Lower lobe of right lung (tissue), 2 donors: Measurements from ENCODE around the gene ZNF821. TPM values are rescaled to one million over a fixed set of nuclear protein-coding genes. Genes with fewer than 3 reads are reported as not detected.
"Not testable (repeated sequence)": the region's sequence is repeated elsewhere in the genome, so short reads cannot be mapped to it uniquely, and the experiment has no call there.

Experiments used
- ATAC-seq, 2 donors: fragments of 200-7000 bp; cut with Tn5 transposase; one replicate each; pipeline ENCODE4 v1.9.1; 2020 to 2022; ENCODE audit warnings: mild to moderate bottlenecking in 2 of 2, moderate library complexity in 2 of 2
- DNase-seq: peaks from one replicate; pipeline ENCODE4 v3.0.0-alpha.2; 2020
- H3K27ac ChIP-seq: fragments of 200-600 bp; one replicate; pipeline ENCODE4 v1.8.0; 2022
- H3K27me3 ChIP-seq: fragments of 200-600 bp; one replicate; pipeline ENCODE4 v1.8.0; 2022; ENCODE audit warnings: low read depth
- H3K36me3 ChIP-seq: fragments of 200-600 bp; one replicate; pipeline ENCODE4 v1.8.0; 2022; ENCODE audit warnings: mild to moderate bottlenecking
- H3K4me1 ChIP-seq: fragments of 200-600 bp; one replicate; pipeline ENCODE4 v1.8.0; 2022
- H3K4me3 ChIP-seq: fragments of 200-600 bp; one replicate; pipeline ENCODE4 v1.8.0; 2022; ENCODE audit warnings: mild to moderate bottlenecking
- H3K9me3 ChIP-seq: fragments of 200-600 bp; one replicate; pipeline ENCODE4 v1.8.0; 2022
- CTCF ChIP-seq: fragments of 200-600 bp; IDR thresholded peaks from one replicate; pipeline ENCODE4 v1.8.0; 2022; ENCODE audit warnings: antibody characterized with exemption, mild to moderate bottlenecking
- intact Hi-C: fragments of 100-400 bp; cut with DNase I; formaldehyde crosslinking; loops from one replicate; pipeline ENCODE4 v1.11.0; 2022
- total RNA-seq: library from RNA; stranded (reverse); fragmentation: NEBNext Ultra II Directional; extraction: Animal tissue kit (Norgen Biotek cat#: 25700); gene quantifications from one replicate; pipeline ENCODE4 v1.2.1, GENCODE V29; 2021
- donor health status: DM: no; HTN: yes; CAD: no; lungs with severe emphysema.

The ZNF821 gene
- total RNA-seq, 1 donor from 2014 or later = 8.2 TPM

- DNase-seq (no peak), ATAC-seq (no peak)
- intact Hi-C loops = no loop called here
- H3K27ac ChIP-seq = no peak overlapping the region
- no peaks in the 10 kb centered on the region for H3K9me3 ChIP-seq
- no peaks in the 10 kb centered on the region for H3K4me1 ChIP-seq
- H3K36me3 ChIP-seq = peaks cover 40% of the 10 kb centered on the region
- no peak overlapping the region for H3K4me3 ChIP-seq
- H3K27me3 ChIP-seq = no peaks in the 10 kb centered on the region
- no peak for TF ChIP-seq CTCF
Observed at GRCh38 chr16:71869089-71869488, 14.9 kb downstream of the ZNF821 start.

- no peak for DNase-seq
- peaks cover 52% of the 10 kb centered on the region for H3K36me3 ChIP-seq
Observed at GRCh38 chr16:71867939-71868338, 16.0 kb downstream of the ZNF821 start.

GRCh38 chr16:71867175-71867574 lies 16.8 kb downstream of the ZNF821 start:
- H3K4me1 ChIP-seq, H3K27ac ChIP-seq, ATAC-seq, intact Hi-C loops, H3K4me3 ChIP-seq, H3K27me3 ChIP-seq, H3K9me3 ChIP-seq, DNase-seq: not testable (repeated sequence)
- H3K36me3 ChIP-seq = peaks cover 59% of the 10 kb centered on the region

More at GRCh38 chr16:71867939-71868338, 16.0 kb downstream of the ZNF821 start:
- no peak for TF ChIP-seq CTCF
- H3K4me1 ChIP-seq = no peaks in the 10 kb centered on the region
- no peaks in the 10 kb centered on the region for H3K9me3 ChIP-seq
- no peaks in the 10 kb centered on the region for H3K27me3 ChIP-seq
- ATAC-seq = no peak
- intact Hi-C loops = no loop called here
- H3K27ac ChIP-seq = no peak overlapping the region
- H3K4me3 ChIP-seq = no peak overlapping the region

GRCh38 chr16:71865173-71865863 lies 18.7 kb downstream of the ZNF821 start:
- no peak overlapping the region for H3K4me3 ChIP-seq
- no peaks in the 10 kb centered on the region for H3K9me3 ChIP-seq
- TF ChIP-seq CTCF = no peak
- H3K27me3 ChIP-seq = no peaks in the 10 kb centered on the region
- no peaks in the 10 kb centered on the region for H3K4me1 ChIP-seq
- intact Hi-C loops = no loop called here
- H3K36me3 ChIP-seq = peaks cover 78% of the 10 kb centered on the region
- DNase-seq = no peak
- no peak for ATAC-seq
- H3K27ac ChIP-seq = no peak overlapping the region

- no peak for ATAC-seq
- no peak for DNase-seq
- Histone ChIP-seq H3K9me3 (no peaks in the 10 kb centered on the region), H3K4me1 (peaks cover 1% of the 10 kb centered on the region), H3K4me3 (no peak overlapping the region), H3K27ac (no peak overlapping the region), H3K27me3 (no peaks in the 10 kb centered on the region), H3K36me3 (peaks cover 90% of the 10 kb centered on the region)
- intact Hi-C loops = no loop called here
- no peak for TF ChIP-seq CTCF
Observed at GRCh38 chr16:71863995-71864394, 20.0 kb downstream of the ZNF821 start.

GRCh38 chr16:71859762-71860521 lies 24.0 kb downstream of the ZNF821 start:
- TF ChIP-seq CTCF = no peak
- Histone ChIP-seq H3K9me3 (no peaks in the 10 kb centered on the region), H3K36me3 (peaks cover 70% of the 10 kb centered on the region), H3K27me3 (no peaks in the 10 kb centered on the region), H3K27ac (no peak overlapping the region), H3K4me3 (no peak overlapping the region), H3K4me1 (peaks cover 5% of the 10 kb centered on the region)
- intact Hi-C loops = no loop called here
- no peak for DNase-seq
- ATAC-seq = no peak
